ENCODE data around the gene CLECL1.
"Not testable (repeated sequence)": the region's sequence is repeated elsewhere in the genome, so short reads cannot be mapped to it uniquely, and the experiment has no call there.

Gene CLECL1

GRCh38 chr12:9751204-9752144 is 18.6 kb upstream of the CLECL1 start:
- peak; percentile 87 to 88 for DNase-seq

GRCh38 chr12:9750276-9751203 is 17.6 kb upstream of the CLECL1 start:
- DNase-seq: peak; percentile 82 to 91

- DNase-seq: peak in 1 of 2 donors; percentile 52
Measured at GRCh38 chr12:9749640-9750039, 16.7 kb upstream of the CLECL1 start.

GRCh38 chr12:9745199-9745598 is 12.3 kb upstream of the CLECL1 start:
- DNase-seq: no peak

GRCh38 chr12:9742661-9743060 is 9.8 kb upstream of the CLECL1 start:
- DNase-seq: peak; percentile 67 to 68

GRCh38 chr12:9741726-9742125 is 8.8 kb upstream of the CLECL1 start:
- DNase-seq: peak; percentile 89 to 90

GRCh38 chr12:9740106-9740750 is 7.3 kb upstream of the CLECL1 start:
- DNase-seq: peak; percentile 66 to 69

GRCh38 chr12:9739404-9740105 is 6.7 kb upstream of the CLECL1 start:
- peak in 1 of 2 donors; percentile 57 for DNase-seq

- not testable (repeated sequence) for DNase-seq
Measured at GRCh38 chr12:9738905-9739304, 6.0 kb upstream of the CLECL1 start.

- DNase-seq: peak in 1 of 2 donors; percentile 68
Measured at GRCh38 chr12:9736936-9737705, 4.2 kb upstream of the CLECL1 start.

GRCh38 chr12:9735601-9736000 is 2.7 kb upstream of the CLECL1 start:
- DNase-seq: no peak

- DNase-seq: no peak
Measured at GRCh38 chr12:9731797-9732196, 1.1 kb downstream of the CLECL1 start.

GRCh38 chr12:9731393-9731792 is 1.5 kb downstream of the CLECL1 start:
- DNase-seq: no peak

- DNase-seq: no peak
Measured at GRCh38 chr12:9730591-9730990, 2.3 kb downstream of the CLECL1 start.

- no peak for DNase-seq
Measured at GRCh38 chr12:9730011-9730410, 2.9 kb downstream of the CLECL1 start.

- no peak for DNase-seq
Measured at GRCh38 chr12:9729082-9729481, 3.8 kb downstream of the CLECL1 start.

- DNase-seq: no peak
Measured at GRCh38 chr12:9727813-9728212, 5.1 kb downstream of the CLECL1 start.

GRCh38 chr12:9725213-9725870 is 7.6 kb downstream of the CLECL1 start:
- no peak for DNase-seq

GRCh38 chr12:9724023-9724422 is 8.9 kb downstream of the CLECL1 start:
- DNase-seq: no peak

GRCh38 chr12:9721394-9722092 is 11.4 kb downstream of the CLECL1 start:
- DNase-seq: peak in 1 of 2 donors; percentile 38
